GM12878 (cell line): ENCODE measurements around the gene FRAS1. TPM values are rescaled to one million over a fixed set of nuclear protein-coding genes. Genes with fewer than 3 reads are reported as not detected.

ENCODE experiments used
- ATAC-seq: fragments of 200-7000 bp; cut with Tn5 transposase; 3 replicates; pipeline ENCODE4 v1.9.1; 2020; ENCODE audit warnings: mild to moderate bottlenecking, moderate library complexity
- BruUV-seq: library from RNA; stranded (reverse); fragments of 400-500 nt; replicated peaks from 2 replicates; lab custom pipeline; 2021; lab: Mats Ljungman, UMichigan
- CTCF ChIA-PET: fragments of 300-600 bp; sonication (Branson Sonifier 250); formaldehyde crosslinking; extraction: SDS; loops from one replicate; lab custom pipeline; 2021; ENCODE audit warnings: inconsistent platforms; lab: Yijun Ruan, JAX
- POLR2A ChIA-PET: fragments of 350-600 bp; formaldehyde crosslinking; extraction: SDS; loops from one replicate; lab custom pipeline; 2021; ENCODE audit warnings: inconsistent platforms; lab: Charles Lee
- RAD21 ChIA-PET: fragments of 300-600 bp; sonication (Branson Sonifier 250); formaldehyde crosslinking; loops from one replicate; lab custom pipeline; 2023; ENCODE audit warnings: antibody characterized with exemption; ENCODE audit not compliant: unreplicated experiment; lab: Charles Lee
- SMC1A ChIA-PET: fragments of 300-600 bp; sonication (Branson Sonifier 250); formaldehyde crosslinking; loops from one replicate; lab custom pipeline; 2023; ENCODE audit not compliant: unreplicated experiment, uncharacterized antibody; lab: Charles Lee
- DNase-seq: peaks from one replicate; pipeline ENCODE4 v3.0.0-alpha.2; 2011; ENCODE audit warnings: low read depth, low spot score
- FAIRE-seq: peaks from 3 replicates; lab custom pipeline; 2011; peaks lifted over from hg19 to GRCh38; lab: Jason Lieb, UNC
- H2AFZ ChIP-seq: 2 replicates; pipeline ENCODE4 v1.6.0; 2011; ENCODE audit warnings: low read depth, low read length, control low read depth; ENCODE audit not compliant: control insufficient read depth
- H3K27ac ChIP-seq: 2 replicates; pipeline ENCODE4 v1.5.1; 2011; ENCODE audit warnings: control low read depth; ENCODE audit not compliant: control insufficient read depth, insufficient read depth
- H3K27me3 ChIP-seq, 2 experiments: replicated peaks in 1 of 2; 2 replicates each; pipeline versions ENCODE4 v1.6.0 to v1.6.1; 2011; ENCODE audit warnings: low read length in 1 of 2; ENCODE audit not compliant: control insufficient read depth in 2 of 2, insufficient read depth in 2 of 2
- H3K36me3 ChIP-seq, 2 experiments: 2 replicates each; pipeline ENCODE4 v1.5.1; 2011; ENCODE audit warnings: low read length in 1 of 2; ENCODE audit not compliant: control insufficient read depth in 2 of 2, insufficient read depth in 2 of 2
- H3K4me1 ChIP-seq: 2 replicates; pipeline ENCODE4 v1.6.1; 2011; ENCODE audit warnings: mild to moderate bottlenecking, low read length, moderate library complexity, mixed read lengths; ENCODE audit not compliant: control insufficient read depth, insufficient read depth
- H3K4me2 ChIP-seq: 2 replicates; pipeline ENCODE4 v1.6.0; 2011; ENCODE audit warnings: control low read depth; ENCODE audit not compliant: control insufficient read depth, insufficient read depth
- H3K4me3 ChIP-seq: fragments of 200-600 bp; sonication (generic); 2 replicates; pipeline ENCODE4 v1.5.1; 2016
- H3K79me2 ChIP-seq: 2 replicates; pipeline ENCODE4 v1.6.0; 2011; ENCODE audit warnings: low read length; ENCODE audit not compliant: control insufficient read depth, insufficient read depth
- H3K9ac ChIP-seq: 2 replicates; pipeline ENCODE4 v1.8.0; 2011; ENCODE audit warnings: low read length, control low read depth, mixed read lengths; ENCODE audit not compliant: control insufficient read depth, insufficient read depth
- H3K9me3 ChIP-seq: replicated peaks from 3 replicates; pipeline ENCODE4 v1.5.1; 2011; ENCODE audit warnings: mild to moderate bottlenecking, low read length; ENCODE audit not compliant: control insufficient read depth, insufficient read depth
- H4K20me1 ChIP-seq: 2 replicates; pipeline ENCODE4 v1.6.0; 2011; ENCODE audit not compliant: control insufficient read depth, insufficient read depth
- EGR1 ChIP-seq, 2 experiments: IDR thresholded peaks; 1 replicate in 1 of 2; 2 replicates in 1 of 2; pipeline ENCODE4 v1.6.1; 2011 to 2012; ENCODE audit warnings: low read depth in 2 of 2, low read length in 2 of 2, borderline replicate concordance in 1 of 2, mild to moderate bottlenecking in 1 of 2, moderate library complexity in 1 of 2
- WGBS: methylation state at CpG from one replicate; pipeline ENCODE4 v1.1.6; 2016; ENCODE audit warnings: low lambda C conversion rate; ENCODE audit not compliant: insufficient replicate concordance, insufficient coverage; ENCODE audit errors: missing lambda C conversion rate; 5-methylcytosine and 5-hydroxymethylcytosine counted together
- in situ Hi-C: fragments of 300-500 bp; cut with MboI; formaldehyde crosslinking; loops from 9 replicates; pipeline ENCODE4 v1.14.3; 2018; ENCODE audit warnings: mixed read lengths
- intact Hi-C: fragments of 100-400 bp; cut with micrococcal nuclease; formaldehyde crosslinking; loops from one replicate; pipeline ENCODE4 v1.14.2; 2022; ENCODE audit not compliant: unreplicated experiment
- polyA plus RNA-seq, 11 experiments: library from polyadenylated mRNA; depleted of rRNA in 4 of 11; unstranded in 6 of 11; stranded (reverse) in 5 of 11; fragments of >200 nt; fragmentation: Nextera tagmentation in 4 of 11; fragmentation: Illumina TruSeq in 1 of 11; extraction: Ambion mirVana in 4 of 11; extraction: Trizol in 1 of 11; gene quantifications; 1 replicate in 1 of 11; 2 replicates in 10 of 11; pipeline versions ENCODE4 v1.2.1 to v1.2.3, GENCODE V29; 2011 to 2016; ENCODE audit warnings: inconsistent platforms in 2 of 11, missing spikeins in 2 of 11, low read depth in 1 of 11
- total RNA-seq, 4 experiments: library from RNA; depleted of rRNA in 3 of 4; stranded (reverse); fragments of >200 nt in 3 of 4; fragmentation: Illumina TruSeq in 1 of 4; extraction: Trizol in 1 of 4; gene quantifications; 2 replicates each; pipeline versions ENCODE4 v1.2.1 to v1.2.3, GENCODE V29; 2013 to 2021
- TF ChIP-seq, protein P1 (sequence below): fragments of 450-650 bp; formaldehyde crosslinking; IDR thresholded peaks from 2 replicates; pipeline ENCODE4 v1.5.0; 2022; ENCODE audit warnings: mild to moderate bottlenecking, missing genetic modification characterization
- TF ChIP-seq, protein P2 (sequence below): IDR thresholded peaks from 2 replicates; pipeline ENCODE4 v1.6.1; 2012; ENCODE audit warnings: low read depth, low read length, improper control_type of control experiment

The FRAS1 gene
- total and polyA plus RNA-seq, 10 of the 15 experiments (the other 5 are each of a cell fraction or from before 2014, with no cell fraction given), result 0.08 to 11.7 (median 0.20) TPM

DNA sequence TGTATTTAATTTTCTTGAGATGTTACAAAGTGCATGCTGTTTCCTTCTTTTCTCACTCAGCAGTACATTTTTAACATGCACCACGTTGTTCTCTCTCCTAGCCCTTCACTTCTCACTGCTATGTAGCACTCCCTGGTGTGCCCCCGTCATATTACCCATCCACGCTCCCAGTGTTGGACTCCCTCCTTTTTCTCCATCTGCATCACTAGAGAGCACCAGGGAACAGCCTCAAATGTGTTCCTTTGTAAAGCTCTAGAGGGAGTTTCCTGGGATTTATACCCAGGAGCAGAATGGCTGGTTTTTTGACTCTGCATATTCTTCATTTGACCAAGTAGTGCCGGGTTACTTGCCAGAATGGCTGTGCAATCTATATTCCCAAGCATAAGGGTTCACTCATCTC is 254.2 kb downstream of the FRAS1 start:
- WGBS, result 14% methylated on average over 4 of the region's 4 CpGs
- ATAC-seq (no peak), FAIRE-seq (no peak), DNase-seq (no peak)
- Histone ChIP-seq H3K79me2 (no peaks in the 10 kb centered on the region), H3K9ac (no peak overlapping the region), H3K27me3 (no peaks in the 10 kb centered on the region), H3K27ac (no peak overlapping the region), H3K4me3 (no peak overlapping the region), H4K20me1 (no peaks in the 10 kb centered on the region), H3K36me3 (no peaks in the 10 kb centered on the region), H3K4me2 (no peak overlapping the region), H3K4me1 (no peaks in the 10 kb centered on the region), H3K9me3 (no peaks in the 10 kb centered on the region; the same call in 2 of the 3 replicates), H2AFZ (no peak overlapping the region)
- in situ Hi-C loops (no loop called here), intact Hi-C loops (no loop called here)
- SMC1A ChIA-PET, result interaction anchor here (0.9 to 5.4 kb wide), 5 partner anchors 12 to 126 kb away, joined by 3 to 29 read pairs (median 3); no protein-coding TSS in a partner anchor
- TF ChIP-seq EGR1 (IDR thresholded peaks at IDR 0.05; ENCODE audit: borderline replicate concordance in 1 of 2, low read depth in 2 of 2, low read length in 2 of 2), result no peak
- TF ChIP-seq, protein P1, sequence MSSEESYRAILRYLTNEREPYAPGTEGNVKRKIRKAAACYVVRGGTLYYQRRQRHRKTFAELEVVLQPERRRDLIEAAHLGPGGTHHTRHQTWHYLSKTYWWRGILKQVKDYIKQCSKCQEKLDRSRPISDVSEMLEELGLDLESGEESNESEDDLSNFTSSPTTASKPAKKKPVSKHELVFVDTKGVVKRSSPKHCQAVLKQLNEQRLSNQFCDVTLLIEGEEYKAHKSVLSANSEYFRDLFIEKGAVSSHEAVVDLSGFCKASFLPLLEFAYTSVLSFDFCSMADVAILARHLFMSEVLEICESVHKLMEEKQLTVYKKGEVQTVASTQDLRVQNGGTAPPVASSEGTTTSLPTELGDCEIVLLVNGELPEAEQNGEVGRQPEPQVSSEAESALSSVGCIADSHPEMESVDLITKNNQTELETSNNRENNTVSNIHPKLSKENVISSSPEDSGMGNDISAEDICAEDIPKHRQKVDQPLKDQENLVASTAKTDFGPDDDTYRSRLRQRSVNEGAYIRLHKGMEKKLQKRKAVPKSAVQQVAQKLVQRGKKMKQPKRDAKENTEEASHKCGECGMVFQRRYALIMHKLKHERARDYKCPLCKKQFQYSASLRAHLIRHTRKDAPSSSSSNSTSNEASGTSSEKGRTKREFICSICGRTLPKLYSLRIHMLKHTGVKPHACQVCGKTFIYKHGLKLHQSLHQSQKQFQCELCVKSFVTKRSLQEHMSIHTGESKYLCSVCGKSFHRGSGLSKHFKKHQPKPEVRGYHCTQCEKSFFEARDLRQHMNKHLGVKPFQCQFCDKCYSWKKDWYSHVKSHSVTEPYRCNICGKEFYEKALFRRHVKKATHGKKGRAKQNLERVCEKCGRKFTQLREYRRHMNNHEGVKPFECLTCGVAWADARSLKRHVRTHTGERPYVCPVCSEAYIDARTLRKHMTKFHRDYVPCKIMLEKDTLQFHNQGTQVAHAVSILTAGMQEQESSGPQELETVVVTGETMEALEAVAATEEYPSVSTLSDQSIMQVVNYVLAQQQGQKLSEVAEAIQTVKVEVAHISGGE, result no peak
- TF ChIP-seq, protein P2, sequence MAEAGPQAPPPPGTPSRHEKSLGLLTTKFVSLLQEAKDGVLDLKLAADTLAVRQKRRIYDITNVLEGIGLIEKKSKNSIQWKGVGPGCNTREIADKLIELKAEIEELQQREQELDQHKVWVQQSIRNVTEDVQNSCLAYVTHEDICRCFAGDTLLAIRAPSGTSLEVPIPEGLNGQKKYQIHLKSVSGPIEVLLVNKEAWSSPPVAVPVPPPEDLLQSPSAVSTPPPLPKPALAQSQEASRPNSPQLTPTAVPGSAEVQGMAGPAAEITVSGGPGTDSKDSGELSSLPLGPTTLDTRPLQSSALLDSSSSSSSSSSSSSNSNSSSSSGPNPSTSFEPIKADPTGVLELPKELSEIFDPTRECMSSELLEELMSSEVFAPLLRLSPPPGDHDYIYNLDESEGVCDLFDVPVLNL, result no peak
- BruUV-seq, result no TSS peak
- POLR2A ChIA-PET, result no interaction called here
- CTCF ChIA-PET, result interaction anchor here (1.0 kb wide), 1 partner anchor 14 kb away, joined by 5 read pairs; no protein-coding TSS in a partner anchor
- RAD21 ChIA-PET, result interaction anchor here (2.0 kb wide), 1 partner anchor 10 kb away, joined by 8 read pairs; no protein-coding TSS in a partner anchor
